ENCODE data around the gene KIF6.
"Not testable (repeated sequence)": the region's sequence is repeated elsewhere in the genome, so short reads cannot be mapped to it uniquely, and the experiment has no call there.

Gene KIF6

GRCh38 chr6:39685489-39685826 is 39.8 kb downstream of the KIF6 start:
- in situ Hi-C loops (cut with MboI; ENCODE audit: low pct_unique_long_range_greater_than_20kb, low sequenced_read_pairs, unreplicated experiment) = no loop called here
- no peak for DNase-seq (ENCODE audit: low spot score)
- TF ChIP-seq CTCF (IDR thresholded peaks at IDR 0.05; ENCODE audit: extremely low read depth, insufficient read depth, missing control alignments) = no peak

- TF ChIP-seq CTCF (IDR thresholded peaks at IDR 0.05; ENCODE audit: extremely low read depth, insufficient read depth, missing control alignments) = no peak
- DNase-seq (ENCODE audit: low spot score) = no peak
- in situ Hi-C loops (cut with MboI; ENCODE audit: low pct_unique_long_range_greater_than_20kb, low sequenced_read_pairs, unreplicated experiment) = no loop called here
These were observed 40.3 kb downstream of the KIF6 start for GRCh38 chr6:39684790-39685488.

- no peak for TF ChIP-seq CTCF (IDR thresholded peaks at IDR 0.05; ENCODE audit: extremely low read depth, insufficient read depth, missing control alignments)
- in situ Hi-C loops (cut with MboI; ENCODE audit: low pct_unique_long_range_greater_than_20kb, low sequenced_read_pairs, unreplicated experiment) = no loop called here
- DNase-seq (ENCODE audit: low spot score) = no peak
These were observed 43.5 kb downstream of the KIF6 start for GRCh38 chr6:39681674-39682121.

GRCh38 chr6:39678914-39679313 is 46.3 kb downstream of the KIF6 start:
- no peak for DNase-seq (ENCODE audit: low spot score)
- TF ChIP-seq CTCF (IDR thresholded peaks at IDR 0.05; ENCODE audit: extremely low read depth, insufficient read depth, missing control alignments) = no peak
- in situ Hi-C loops (cut with MboI; ENCODE audit: low pct_unique_long_range_greater_than_20kb, low sequenced_read_pairs, unreplicated experiment) = no loop called here

- in situ Hi-C loops (cut with MboI; ENCODE audit: low pct_unique_long_range_greater_than_20kb, low sequenced_read_pairs, unreplicated experiment); DNase-seq (ENCODE audit: low spot score): not testable (repeated sequence)
These were observed 47.9 kb downstream of the KIF6 start for GRCh38 chr6:39677318-39677717.

GRCh38 chr6:39670519-39670918 is 54.7 kb downstream of the KIF6 start:
- in situ Hi-C loops (cut with MboI; ENCODE audit: low pct_unique_long_range_greater_than_20kb, low sequenced_read_pairs, unreplicated experiment) = no loop called here
- no peak for TF ChIP-seq CTCF (IDR thresholded peaks at IDR 0.05; ENCODE audit: extremely low read depth, insufficient read depth, missing control alignments)
- DNase-seq (ENCODE audit: low spot score) = no peak

GRCh38 chr6:39669973-39670342 is 55.2 kb downstream of the KIF6 start:
- no peak for DNase-seq (ENCODE audit: low spot score)
- TF ChIP-seq CTCF (IDR thresholded peaks at IDR 0.05; ENCODE audit: extremely low read depth, insufficient read depth, missing control alignments) = no peak
- in situ Hi-C loops (cut with MboI; ENCODE audit: low pct_unique_long_range_greater_than_20kb, low sequenced_read_pairs, unreplicated experiment) = no loop called here
